Heart left ventricle (tissue), 16 donors: Measurements from ENCODE around the gene SEMA3F. TPM values are rescaled to one million over a fixed set of nuclear protein-coding genes. Genes with fewer than 3 reads are reported as not detected.

ENCODE experiments used
- ATAC-seq, 4 donors: fragments of 200-7000 bp; cut with Tn5 transposase; one replicate each; pipeline ENCODE4 v1.9.1; 2020 to 2022; ENCODE audit warnings: moderate library complexity in 4 of 4, mild to moderate bottlenecking in 3 of 4, moderate number of reproducible peaks in 1 of 4
- DNase-seq, 5 donors: peaks; one replicate each; pipeline ENCODE4 v3.0.0-alpha.2; 2020
- H3K27ac ChIP-seq, 12 donors: fragments of 200-600 bp; sonication (generic) in 4 of 12; one replicate each; pipeline versions ENCODE4 v1.5.0 to v1.8.0; 2016 to 2022; ENCODE audit warnings: mild to moderate bottlenecking in 2 of 12
- H3K27me3 ChIP-seq, 9 donors: fragments of 200-600 bp; sonication (generic) in 2 of 9; one replicate each; pipeline versions ENCODE4 v1.5.1 to v1.8.0; 2016 to 2022; ENCODE audit warnings: mild to moderate bottlenecking in 3 of 9
- H3K36me3 ChIP-seq, 9 donors: fragments of 200-600 bp; sonication (generic) in 2 of 9; one replicate each; pipeline versions ENCODE4 v1.5.0 to v1.8.0; 2018 to 2022; ENCODE audit warnings: mild to moderate bottlenecking in 2 of 9
- H3K4me1 ChIP-seq, 12 donors: fragments of 200-600 bp; sonication (generic) in 4 of 12; one replicate each; pipeline versions ENCODE4 v1.5.0 to v1.8.0; 2016 to 2022; ENCODE audit warnings: mild to moderate bottlenecking in 3 of 12
- H3K4me3 ChIP-seq, 12 donors: fragments of 200-600 bp; sonication (generic) in 4 of 12; one replicate each; pipeline versions ENCODE4 v1.5.0 to v1.8.0; 2017 to 2022; ENCODE audit warnings: mild to moderate bottlenecking in 9 of 12, moderate library complexity in 4 of 12
- H3K9me3 ChIP-seq, 12 donors: fragments of 200-600 bp; sonication (generic) in 4 of 12; one replicate each; pipeline versions ENCODE4 v1.5.0 to v1.8.0; 2016 to 2022; ENCODE audit warnings: mild to moderate bottlenecking in 1 of 12
- POLR2A ChIP-seq, 2 donors: fragments of 450-650 bp; IDR thresholded peaks; one replicate each; pipeline ENCODE4 v1.6.1; 2017; ENCODE audit warnings: antibody characterized with exemption in 2 of 2, mild to moderate bottlenecking in 2 of 2, moderate library complexity in 2 of 2
- WGBS, 4 donors: extraction: QIAGEN DNeasy Blood & Tissue Kit in 2 of 4; methylation state at CpG; one replicate each; pipeline versions ENCODE4 v1.1.5 to v1.1.7; 2013 to 2018; 5-methylcytosine and 5-hydroxymethylcytosine counted together
- intact Hi-C, 10 donors: fragments of 100-400 bp; cut with DNase I; formaldehyde crosslinking; loops; one replicate each; pipeline versions ENCODE4 v1.11.1 to v1.14.2; 2022
- polyA plus RNA-seq, 2 donors: library from polyadenylated mRNA; stranded (reverse); fragments of 200-250 nt; gene quantifications; one replicate each; pipeline ENCODE4 v1.2.3, GENCODE V29; 2013
- total RNA-seq, 9 donors: library from RNA; depleted of rRNA in 2 of 9; stranded (reverse); fragments of >200 nt in 2 of 9; fragmentation: NEBNext Ultra II Directional in 3 of 9; extraction: Animal tissue kit (Norgen Biotek cat#: 25700) in 3 of 9; gene quantifications; one replicate each; pipeline versions ENCODE4 v1.1.0 to v1.2.4, GENCODE V29; 2016 to 2023
- TF ChIP-seq, protein P1 (sequence below), 12 donors: fragments of 200-600 bp; sonication (generic) in 4 of 12; IDR thresholded peaks; one replicate each; pipeline versions ENCODE4 v1.5.0 to v1.8.0; 2018 to 2022; ENCODE audit warnings: antibody characterized with exemption in 12 of 12, mild to moderate bottlenecking in 5 of 12
- donor health status: ischemic (EF 13 %, LVEDD 7.1; RV severe dilation, severe dysfunction).
- donor health status: healthy with polysubstance abuse.
- donor health status: DM: no; HTN: yes; CAD: no.
- donor health status: DM: no; HTN: no; CAD: no.
- donor health status: ischemic (EF 25% LVEDD 6.9; RV normal size, moderate dysfunction).
- donor health status: ischemic (EF 25% LVEDD 5.7; RV mildly dilated, moderate dysfunction).
- donor health status: healthy.
- donor health status: DM: yes; HTN: yes; CAD: no.
- donor health status: ischemic (EF 35%, LVEDD 5.7; RV mildly dilated, moderate dysfunction).
- donor health status: nonischemic (EF 11% LVEDD 7.7; RV severe dilation, severe dysfunction).
- donor health status: DM: yes; HTN: yes; CAD: no.
- donor health status: PGD.
- donor health status: ischemic (EF 29% LVEDD 5.4; RV normal size, mild dysfunction).
- donor health status: nonischemic (EF 23%, LVEDD 6.1; RV moderate dilation, normal function).

Gene SEMA3F
- total and polyA plus RNA-seq, 11 donors = 6.1 to 94.1 (median 11.3) TPM

DNA sequence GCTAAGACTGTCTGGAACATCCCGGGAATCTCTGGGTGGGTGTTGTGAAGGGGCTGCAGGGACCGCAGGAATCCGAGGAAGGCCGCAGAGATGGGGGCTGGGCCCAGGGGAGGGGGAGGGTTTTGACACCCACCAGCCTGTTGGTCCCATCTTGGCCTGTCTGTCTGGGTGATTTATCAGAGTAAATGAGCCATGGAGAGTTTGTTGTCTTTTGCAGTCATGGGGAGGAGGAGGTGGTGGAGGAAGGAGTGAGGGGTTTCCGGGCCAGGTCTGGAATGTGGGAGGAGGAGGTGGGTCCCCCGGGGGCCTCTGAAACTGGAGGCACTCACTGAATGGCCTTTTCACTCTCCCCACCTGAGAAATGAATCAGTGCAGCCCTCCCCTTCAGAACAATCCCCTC, 11.5 kb downstream of the SEMA3F start:
- ATAC-seq = no peak
- Histone ChIP-seq H3K27me3 (no peaks in the 10 kb centered on the region), H3K27ac (peak overlapping the region; percentile 27 to 92 (median 84)), H3K4me3 (peak overlapping the region in 1 of 12 donors; percentile 15), H3K4me1 (peaks cover 29 to 99% (median 87%) of the 10 kb centered on the region in 12 donors), H3K9me3 (no peaks in the 10 kb centered on the region), H3K36me3 (no peaks in the 10 kb centered on the region)
- DNase-seq = no peak
- intact Hi-C loops = no loop called here
- TF ChIP-seq, protein P1, sequence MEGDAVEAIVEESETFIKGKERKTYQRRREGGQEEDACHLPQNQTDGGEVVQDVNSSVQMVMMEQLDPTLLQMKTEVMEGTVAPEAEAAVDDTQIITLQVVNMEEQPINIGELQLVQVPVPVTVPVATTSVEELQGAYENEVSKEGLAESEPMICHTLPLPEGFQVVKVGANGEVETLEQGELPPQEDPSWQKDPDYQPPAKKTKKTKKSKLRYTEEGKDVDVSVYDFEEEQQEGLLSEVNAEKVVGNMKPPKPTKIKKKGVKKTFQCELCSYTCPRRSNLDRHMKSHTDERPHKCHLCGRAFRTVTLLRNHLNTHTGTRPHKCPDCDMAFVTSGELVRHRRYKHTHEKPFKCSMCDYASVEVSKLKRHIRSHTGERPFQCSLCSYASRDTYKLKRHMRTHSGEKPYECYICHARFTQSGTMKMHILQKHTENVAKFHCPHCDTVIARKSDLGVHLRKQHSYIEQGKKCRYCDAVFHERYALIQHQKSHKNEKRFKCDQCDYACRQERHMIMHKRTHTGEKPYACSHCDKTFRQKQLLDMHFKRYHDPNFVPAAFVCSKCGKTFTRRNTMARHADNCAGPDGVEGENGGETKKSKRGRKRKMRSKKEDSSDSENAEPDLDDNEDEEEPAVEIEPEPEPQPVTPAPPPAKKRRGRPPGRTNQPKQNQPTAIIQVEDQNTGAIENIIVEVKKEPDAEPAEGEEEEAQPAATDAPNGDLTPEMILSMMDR (IDR thresholded peaks at IDR 0.05) = no peak
- no peak for TF ChIP-seq POLR2A (IDR thresholded peaks at IDR 0.05)
- WGBS, 4 donors = 57 to 67% (median 61%) methylated on average over 6 of the region's 6 CpGs

DNA sequence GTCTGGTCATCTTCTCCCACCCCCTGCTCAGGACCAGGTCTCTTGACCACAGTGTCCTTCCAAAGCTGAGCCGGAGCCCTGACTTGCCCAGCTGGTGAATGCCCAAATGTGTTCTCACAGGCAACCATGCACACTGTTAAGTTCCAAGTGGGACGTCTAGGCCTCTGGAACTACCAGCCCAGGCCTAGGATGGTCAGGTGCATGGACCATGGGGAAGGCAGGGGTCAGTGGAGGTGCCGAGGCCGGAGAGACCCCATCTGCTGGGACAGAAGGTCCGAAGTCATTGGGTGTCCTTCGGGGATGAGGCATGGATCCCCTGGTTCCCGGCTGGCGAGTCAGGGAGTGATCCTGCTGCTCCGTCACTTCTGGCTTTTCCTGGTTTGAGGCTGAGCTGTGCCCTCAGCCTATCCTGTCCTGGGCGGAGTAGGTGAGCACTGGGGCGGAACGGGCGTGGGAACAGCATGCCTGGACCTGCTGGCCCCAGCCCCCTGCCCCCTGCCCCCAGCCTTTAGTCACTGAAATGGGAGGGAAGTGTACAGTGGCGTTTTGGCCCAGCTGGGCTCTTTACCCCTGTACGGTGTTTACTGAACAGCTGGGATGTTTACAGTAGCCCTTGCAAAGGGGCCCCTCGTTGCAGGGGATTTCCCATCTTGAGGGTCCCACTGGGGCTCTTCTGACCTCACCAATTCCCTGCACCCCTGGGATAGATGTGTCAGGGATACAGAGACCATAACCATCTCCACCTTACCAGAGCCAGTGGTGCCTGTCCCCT, 12.1 kb downstream of the SEMA3F start:
- intact Hi-C loops = no loop called here
- H3K4me3 ChIP-seq = no peak overlapping the region
- H3K9me3 ChIP-seq = no peaks in the 10 kb centered on the region
- no peaks in the 10 kb centered on the region for H3K27me3 ChIP-seq
- WGBS, 4 donors = 60 to 69% (median 68%) methylated on average over 15 to 16 of the region's 16 CpGs
- peak overlapping the region; percentile 43 to 92 (median 84) for H3K27ac ChIP-seq
- ATAC-seq (no peak), DNase-seq (peak in 1 of 5 donors; percentile 58)
- no peaks in the 10 kb centered on the region for H3K36me3 ChIP-seq
- peaks cover 31 to 99% (median 86%) of the 10 kb centered on the region in 12 donors for H3K4me1 ChIP-seq
- TF ChIP-seq POLR2A (IDR thresholded peaks at IDR 0.05) = no peak
- TF ChIP-seq, protein P1 (IDR thresholded peaks at IDR 0.05) = no peak

DNA sequence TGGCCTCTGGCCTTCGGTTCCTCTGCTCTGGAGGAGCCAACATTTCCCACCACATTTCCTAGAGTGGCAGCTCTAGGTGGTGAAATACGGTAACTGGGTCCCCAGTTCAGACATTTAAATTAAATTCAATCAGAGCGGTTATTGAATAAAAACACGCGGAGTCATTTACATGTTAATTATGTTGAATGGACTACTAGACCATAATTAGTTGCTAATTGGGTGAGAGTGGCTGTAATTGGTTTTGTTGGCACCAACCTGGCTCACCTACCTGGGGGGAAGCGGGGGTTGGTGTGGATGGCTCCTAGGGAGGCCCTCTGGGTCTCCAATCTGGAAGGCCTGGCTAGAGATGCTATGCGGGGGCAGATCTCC, 12.7 kb downstream of the SEMA3F start:
- Histone ChIP-seq H3K27ac (peak overlapping the region; percentile 43 to 92 (median 83)), H3K27me3 (no peaks in the 10 kb centered on the region), H3K9me3 (no peaks in the 10 kb centered on the region), H3K4me3 (no peak overlapping the region), H3K4me1 (peaks cover 35 to 100% (median 84%) of the 10 kb centered on the region in 12 donors), H3K36me3 (no peaks in the 10 kb centered on the region)
- intact Hi-C loops = no loop called here
- WGBS, 4 donors = 84 to 90% (median 85%) methylated on average over 7 of the region's 7 CpGs
- DNase-seq (no peak), ATAC-seq (no peak)
- TF ChIP-seq POLR2A (IDR thresholded peaks at IDR 0.05) = no peak
- TF ChIP-seq, protein P1 (IDR thresholded peaks at IDR 0.05) = no peak

DNA sequence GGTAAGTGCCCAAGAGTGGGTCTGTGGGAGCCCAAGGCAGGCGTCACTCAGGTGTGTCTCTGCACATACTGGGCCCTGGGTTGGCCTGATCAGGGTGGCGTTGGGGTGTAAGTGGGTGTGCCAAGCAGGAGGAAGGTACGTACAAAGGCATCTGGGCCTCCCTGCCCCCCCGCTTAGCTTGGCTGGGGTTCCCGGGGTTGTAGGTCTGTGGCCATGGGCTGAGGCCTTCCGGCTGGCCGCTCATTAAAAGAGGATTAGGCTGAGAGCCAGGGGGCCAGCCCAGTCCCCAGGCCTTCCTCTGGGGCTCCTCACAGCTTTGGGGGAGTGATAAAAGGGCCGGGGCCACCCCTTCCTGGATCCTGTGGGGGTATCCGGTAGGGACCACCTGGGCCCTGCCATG, 13.3 kb downstream of the SEMA3F start:
- intact Hi-C loops = no loop called here
- Histone ChIP-seq H3K9me3 (no peaks in the 10 kb centered on the region), H3K4me3 (no peak overlapping the region), H3K27ac (peak overlapping the region; percentile 29 to 92 (median 83)), H3K4me1 (peaks cover 35 to 95% (median 82%) of the 10 kb centered on the region in 12 donors), H3K36me3 (no peaks in the 10 kb centered on the region), H3K27me3 (no peaks in the 10 kb centered on the region)
- 52 to 64% (median 58%) methylated on average over 6 to 9 of the region's 9 CpGs for WGBS, 4 donors
- TF ChIP-seq, protein P1 (IDR thresholded peaks at IDR 0.05) = no peak
- no peak for TF ChIP-seq POLR2A (IDR thresholded peaks at IDR 0.05)
- DNase-seq (peak in 4 of 5 donors; percentile 47 to 70 (median 62)), ATAC-seq (peak in 2 of 4 donors; percentile 6 to 40)
